ENCODE results near the gene PCSK7. TPM values are rescaled to one million over a fixed set of nuclear protein-coding genes. Genes with fewer than 3 reads are reported as not detected.

Gene PCSK7
- polyA plus RNA-seq, 1 donor (not counting 4 experiments of a cell fraction or from before 2014, with no cell fraction given): 32.9 TPM

DNA sequence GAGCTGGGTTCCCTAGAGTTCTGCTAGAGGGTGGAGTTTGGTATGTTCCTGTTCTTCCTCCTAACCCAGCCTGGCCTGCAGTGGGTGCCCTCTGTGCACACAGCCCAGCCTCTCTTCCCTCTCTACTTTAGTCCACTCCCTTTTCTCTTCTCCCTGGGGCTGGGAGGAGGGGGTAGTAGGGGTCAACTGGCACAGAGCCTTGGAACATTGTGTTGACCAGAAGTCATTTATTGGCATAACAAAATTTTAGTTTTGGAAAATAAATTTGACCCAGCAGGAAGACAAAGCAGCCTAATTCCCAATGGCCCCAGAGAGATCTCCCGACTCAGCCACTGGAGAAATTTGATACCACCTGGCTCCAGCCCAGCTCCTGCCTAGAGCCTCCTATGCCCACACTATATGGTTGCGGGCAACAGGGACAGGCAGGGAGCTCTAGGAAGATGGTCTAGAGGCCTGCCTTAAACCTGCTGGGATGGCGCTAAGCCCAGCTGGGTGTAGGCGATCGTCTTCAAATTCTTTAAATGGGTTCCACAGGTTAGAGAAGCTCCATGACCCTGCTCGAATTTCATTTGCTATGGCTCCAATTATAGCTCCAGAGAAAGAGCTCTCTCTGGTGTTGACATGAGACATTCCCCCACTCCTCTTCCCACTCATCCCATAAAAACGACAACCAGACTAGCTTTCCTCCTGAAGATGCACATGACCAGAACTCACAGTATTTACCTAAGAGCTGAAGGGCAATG, 9.9 kb downstream of the PCSK7 start:
- Histone ChIP-seq H2AFZ (ENCODE audit: control insufficient read depth, low read length) (no peak overlapping the region), H3K27ac (ENCODE audit: control insufficient read depth, insufficient read depth, low read length) (no peak overlapping the region), H4K20me1 (ENCODE audit: control insufficient read depth, extremely low read depth, insufficient read depth, low read length) (no peaks in the 10 kb centered on the region), H3K79me2 (ENCODE audit: control insufficient read depth, insufficient read depth, low read length) (no peaks in the 10 kb centered on the region), H3K27me3 (ENCODE audit: control insufficient read depth, extremely low read depth, insufficient read depth, low read length) (no peaks in the 10 kb centered on the region), H3K9me3 (ENCODE audit: control insufficient read depth, low read depth, low read length) (no peaks in the 10 kb centered on the region), H3K9ac (ENCODE audit: control insufficient read depth, extremely low read depth, insufficient read depth, low read length) (no peak overlapping the region), H3K4me3 (ENCODE audit: control insufficient read depth in 2 of 3, extremely low read depth in 1 of 3, insufficient read depth in 2 of 3, low read depth in 1 of 3, low read length in 3 of 3) (no peak overlapping the region), H3K36me3 (ENCODE audit: control insufficient read depth in 2 of 2, extremely low read depth in 1 of 2, insufficient read depth in 2 of 2, low read length in 2 of 2) (peaks cover 50 to 58% of the 10 kb centered on the region in 2 experiments), H3K4me1 (ENCODE audit: control insufficient read depth, extremely low read depth, insufficient read depth, low read length) (no peaks in the 10 kb centered on the region), H3K4me2 (ENCODE audit: control insufficient read depth, extremely low read depth, insufficient read depth, low read depth, low read length) (no peak overlapping the region), H3K9me1 (ENCODE audit: control insufficient read depth, extremely low read depth, insufficient read depth, low read length) (peaks cover 2% of the 10 kb centered on the region)
- DNase-seq (ENCODE audit: low read depth, low spot score) (no peak), FAIRE-seq (no peak)
- dilution Hi-C loops (cut with MboI; ENCODE audit: extremely low pct_ligation_motif_present, low sequenced_read_pairs): no loop called here
- no peak for TF ChIP-seq EZH2 (IDR thresholded peaks at IDR 0.05; ENCODE audit: low read length)
- TF ChIP-seq, protein P1, sequence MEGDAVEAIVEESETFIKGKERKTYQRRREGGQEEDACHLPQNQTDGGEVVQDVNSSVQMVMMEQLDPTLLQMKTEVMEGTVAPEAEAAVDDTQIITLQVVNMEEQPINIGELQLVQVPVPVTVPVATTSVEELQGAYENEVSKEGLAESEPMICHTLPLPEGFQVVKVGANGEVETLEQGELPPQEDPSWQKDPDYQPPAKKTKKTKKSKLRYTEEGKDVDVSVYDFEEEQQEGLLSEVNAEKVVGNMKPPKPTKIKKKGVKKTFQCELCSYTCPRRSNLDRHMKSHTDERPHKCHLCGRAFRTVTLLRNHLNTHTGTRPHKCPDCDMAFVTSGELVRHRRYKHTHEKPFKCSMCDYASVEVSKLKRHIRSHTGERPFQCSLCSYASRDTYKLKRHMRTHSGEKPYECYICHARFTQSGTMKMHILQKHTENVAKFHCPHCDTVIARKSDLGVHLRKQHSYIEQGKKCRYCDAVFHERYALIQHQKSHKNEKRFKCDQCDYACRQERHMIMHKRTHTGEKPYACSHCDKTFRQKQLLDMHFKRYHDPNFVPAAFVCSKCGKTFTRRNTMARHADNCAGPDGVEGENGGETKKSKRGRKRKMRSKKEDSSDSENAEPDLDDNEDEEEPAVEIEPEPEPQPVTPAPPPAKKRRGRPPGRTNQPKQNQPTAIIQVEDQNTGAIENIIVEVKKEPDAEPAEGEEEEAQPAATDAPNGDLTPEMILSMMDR (optimal IDR thresholded peaks at IDR 0.05 in 1 of 3, IDR thresholded peaks at IDR 0.05 in 1 of 3, conservative IDR thresholded peaks at IDR 0.05 in 1 of 3; ENCODE audit: extremely low read depth in 1 of 3, insufficient read depth in 2 of 3, low read length in 3 of 3): no peak

DNA sequence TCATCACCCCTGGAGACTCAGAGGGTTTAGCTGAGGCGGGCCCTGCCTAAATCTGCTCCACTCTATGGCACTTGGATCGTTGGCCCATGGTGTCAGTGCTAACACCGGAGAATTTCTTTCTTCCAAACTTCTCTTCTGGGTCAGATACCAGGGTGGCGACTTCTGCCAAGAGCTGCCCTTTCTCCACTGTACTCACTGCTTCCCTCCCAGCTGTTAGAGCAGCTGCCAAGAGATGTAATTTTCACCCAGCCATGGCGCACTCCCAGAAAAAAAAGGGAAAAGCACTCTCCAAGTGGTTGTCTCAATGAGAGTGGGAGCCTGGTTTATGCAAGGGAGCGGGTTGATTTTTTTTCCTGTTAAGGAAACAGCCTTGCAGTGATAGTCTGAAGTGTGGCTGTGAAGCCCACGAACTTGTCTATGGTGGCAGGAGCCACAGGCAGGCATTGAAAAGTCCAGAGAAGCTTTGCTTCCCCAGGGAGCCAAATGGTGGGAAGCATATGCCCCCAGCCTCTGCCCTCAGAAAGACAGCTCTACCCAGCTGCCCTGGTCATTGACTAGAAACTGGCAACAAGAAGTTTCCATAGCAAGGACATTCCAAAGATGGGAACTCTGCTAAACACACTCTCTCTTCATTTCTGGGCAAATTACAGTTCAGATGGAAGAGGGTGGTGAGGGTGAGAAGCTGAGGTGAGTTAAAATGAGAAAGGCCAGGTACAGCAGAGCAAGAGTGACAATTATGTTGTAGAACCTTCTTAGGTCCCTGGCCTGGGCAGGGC, 10.7 kb downstream of the PCSK7 start:
- H3K4me2 ChIP-seq (ENCODE audit: control insufficient read depth, extremely low read depth, insufficient read depth, low read depth, low read length): no peak overlapping the region
- peaks cover 2% of the 10 kb centered on the region for H3K9me1 ChIP-seq (ENCODE audit: control insufficient read depth, extremely low read depth, insufficient read depth, low read length)
- H3K27me3 ChIP-seq (ENCODE audit: control insufficient read depth, extremely low read depth, insufficient read depth, low read length): no peaks in the 10 kb centered on the region
- no peak for DNase-seq (ENCODE audit: low read depth, low spot score)
- H3K4me1 ChIP-seq (ENCODE audit: control insufficient read depth, extremely low read depth, insufficient read depth, low read length): no peaks in the 10 kb centered on the region
- peaks cover 44 to 57% of the 10 kb centered on the region in 2 experiments for H3K36me3 ChIP-seq (ENCODE audit: control insufficient read depth in 2 of 2, extremely low read depth in 1 of 2, insufficient read depth in 2 of 2, low read length in 2 of 2)
- H3K79me2 ChIP-seq (ENCODE audit: control insufficient read depth, insufficient read depth, low read length): no peaks in the 10 kb centered on the region
- FAIRE-seq: no peak
- TF ChIP-seq EZH2 (IDR thresholded peaks at IDR 0.05; ENCODE audit: low read length): no peak
- TF ChIP-seq, protein P1 (optimal IDR thresholded peaks at IDR 0.05 in 1 of 3, IDR thresholded peaks at IDR 0.05 in 1 of 3, conservative IDR thresholded peaks at IDR 0.05 in 1 of 3; ENCODE audit: extremely low read depth in 1 of 3, insufficient read depth in 2 of 3, low read length in 3 of 3): no peak
- H3K27ac ChIP-seq (ENCODE audit: control insufficient read depth, insufficient read depth, low read length): no peak overlapping the region
- no peaks in the 10 kb centered on the region for H3K9me3 ChIP-seq (ENCODE audit: control insufficient read depth, low read depth, low read length)
- H3K4me3 ChIP-seq (ENCODE audit: control insufficient read depth in 2 of 3, extremely low read depth in 1 of 3, insufficient read depth in 2 of 3, low read depth in 1 of 3, low read length in 3 of 3): no peak overlapping the region
- H3K9ac ChIP-seq (ENCODE audit: control insufficient read depth, extremely low read depth, insufficient read depth, low read length): no peak overlapping the region
- dilution Hi-C loops (cut with MboI; ENCODE audit: extremely low pct_ligation_motif_present, low sequenced_read_pairs): no loop called here
- no peak overlapping the region for H2AFZ ChIP-seq (ENCODE audit: control insufficient read depth, low read length)
- H4K20me1 ChIP-seq (ENCODE audit: control insufficient read depth, extremely low read depth, insufficient read depth, low read length): no peaks in the 10 kb centered on the region

Measured in keratinocyte (primary cell).